ENCODE results near the gene NOTUM. TPM values are rescaled to one million over a fixed set of nuclear protein-coding genes. Genes with fewer than 3 reads are reported as not detected.

Gene NOTUM
- total RNA-seq, 4 donors from 2014 or later: not detected

DNA sequence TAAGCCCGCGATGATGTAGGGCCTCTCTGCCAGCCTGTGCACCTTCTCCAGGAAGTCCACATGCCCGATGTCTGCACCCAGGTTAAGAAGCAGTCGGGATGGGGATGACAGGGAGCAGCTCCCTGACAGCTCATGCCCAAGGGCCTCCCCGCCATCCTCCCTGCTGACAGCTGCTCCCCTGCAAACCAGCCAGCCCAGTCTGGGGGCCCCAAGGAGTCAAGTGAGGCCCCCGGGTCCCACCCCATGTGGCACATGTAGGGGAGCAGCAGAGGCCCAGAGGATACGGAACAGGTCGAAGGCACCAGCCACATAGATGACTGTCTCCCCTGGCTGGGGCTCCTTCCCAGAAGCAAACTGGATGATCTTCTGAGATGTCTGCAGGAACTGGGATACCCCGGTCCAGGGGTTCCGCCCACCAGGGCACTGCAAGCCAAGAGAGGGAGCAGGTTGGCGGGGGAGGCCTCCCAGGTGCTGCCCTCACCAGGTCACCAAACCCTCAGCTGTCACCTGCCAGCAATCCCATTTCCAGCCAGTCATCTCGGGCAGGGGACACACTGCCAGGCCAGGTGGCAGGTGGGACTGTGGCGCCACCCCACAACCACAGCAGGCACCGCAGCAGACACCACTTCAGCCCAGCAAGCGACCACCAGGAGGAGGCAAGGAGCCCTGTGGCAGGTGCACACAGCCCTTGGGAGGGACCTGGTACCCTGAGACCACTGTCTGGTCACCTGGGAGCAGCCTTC lies 54.3 kb downstream of the NOTUM start:
- Histone ChIP-seq H3K4me3 (no peak overlapping the region), H3K36me3 (peaks cover 0 to 61% (median 0%) of the 10 kb centered on the region in 3 donors), H3K27me3 (peaks cover 0 to 6% of the 10 kb centered on the region in 2 donors), H3K27ac (no peak overlapping the region), H3K9me3 (no peaks in the 10 kb centered on the region), H3K4me1 (peaks cover 0 to 33% (median 20%) of the 10 kb centered on the region in 4 donors)
- no peak for DNase-seq (ENCODE audit: low spot score in 2 of 2)
- 92 to 93% methylated on average over 7 to 11 of the region's 15 CpGs for WGBS, 2 donors
- no peak for TF ChIP-seq EP300 (IDR thresholded peaks at IDR 0.05)
- no peak for TF ChIP-seq POLR2A (IDR thresholded peaks at IDR 0.05)
- TF ChIP-seq, protein P1, sequence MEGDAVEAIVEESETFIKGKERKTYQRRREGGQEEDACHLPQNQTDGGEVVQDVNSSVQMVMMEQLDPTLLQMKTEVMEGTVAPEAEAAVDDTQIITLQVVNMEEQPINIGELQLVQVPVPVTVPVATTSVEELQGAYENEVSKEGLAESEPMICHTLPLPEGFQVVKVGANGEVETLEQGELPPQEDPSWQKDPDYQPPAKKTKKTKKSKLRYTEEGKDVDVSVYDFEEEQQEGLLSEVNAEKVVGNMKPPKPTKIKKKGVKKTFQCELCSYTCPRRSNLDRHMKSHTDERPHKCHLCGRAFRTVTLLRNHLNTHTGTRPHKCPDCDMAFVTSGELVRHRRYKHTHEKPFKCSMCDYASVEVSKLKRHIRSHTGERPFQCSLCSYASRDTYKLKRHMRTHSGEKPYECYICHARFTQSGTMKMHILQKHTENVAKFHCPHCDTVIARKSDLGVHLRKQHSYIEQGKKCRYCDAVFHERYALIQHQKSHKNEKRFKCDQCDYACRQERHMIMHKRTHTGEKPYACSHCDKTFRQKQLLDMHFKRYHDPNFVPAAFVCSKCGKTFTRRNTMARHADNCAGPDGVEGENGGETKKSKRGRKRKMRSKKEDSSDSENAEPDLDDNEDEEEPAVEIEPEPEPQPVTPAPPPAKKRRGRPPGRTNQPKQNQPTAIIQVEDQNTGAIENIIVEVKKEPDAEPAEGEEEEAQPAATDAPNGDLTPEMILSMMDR (IDR thresholded peaks at IDR 0.05): no peak

DNA sequence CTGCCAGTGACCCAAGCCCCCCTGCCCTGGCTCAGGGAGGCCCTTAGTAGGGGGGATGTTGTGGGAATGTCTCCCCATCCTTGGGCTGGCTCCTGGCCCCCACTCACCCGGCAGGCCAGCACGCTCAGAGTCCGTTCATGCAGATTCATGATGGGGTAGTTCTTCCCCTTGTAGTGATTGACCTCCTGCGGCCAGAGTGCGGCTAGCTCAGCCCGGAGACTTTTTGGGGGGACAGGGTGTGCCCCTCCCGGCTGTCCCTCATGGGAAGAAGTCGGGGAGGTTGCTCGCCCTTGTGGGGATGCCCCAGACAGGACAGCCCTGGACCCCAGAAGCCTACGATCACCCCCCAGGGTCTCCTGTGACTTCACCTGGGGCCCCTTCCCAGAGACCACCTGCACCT lies 55.0 kb downstream of the NOTUM start:
- peaks cover 0 to 36% (median 19%) of the 10 kb centered on the region in 4 donors for H3K4me1 ChIP-seq

GRCh38 chr17:81905424-81905875 lies 55.5 kb downstream of the NOTUM start:
- TF ChIP-seq, protein P1 (IDR thresholded peaks at IDR 0.05): no peak
- TF ChIP-seq EP300 (IDR thresholded peaks at IDR 0.05): no peak
- no peak for TF ChIP-seq POLR2A (IDR thresholded peaks at IDR 0.05)
- H3K4me3 ChIP-seq: no peak overlapping the region
- H3K9me3 ChIP-seq: no peaks in the 10 kb centered on the region
- peaks cover 0 to 68% (median 0%) of the 10 kb centered on the region in 3 donors for H3K36me3 ChIP-seq
- DNase-seq (ENCODE audit: low spot score in 2 of 2): no peak
- peaks cover 0 to 8% of the 10 kb centered on the region in 2 donors for H3K27me3 ChIP-seq
- H3K4me1 ChIP-seq: peaks cover 0 to 32% (median 16%) of the 10 kb centered on the region in 4 donors
- WGBS, 2 donors: 89 to 94% methylated on average over 13 of the region's 16 CpGs
- H3K27ac ChIP-seq: no peak overlapping the region

More for the DNA sequence above, 55.0 kb downstream of the NOTUM start:
- Histone ChIP-seq H3K9me3 (no peaks in the 10 kb centered on the region), H3K4me3 (no peak overlapping the region), H3K27me3 (peaks cover 0 to 8% of the 10 kb centered on the region in 2 donors), H3K27ac (no peak overlapping the region), H3K36me3 (peaks cover 0 to 63% (median 0%) of the 10 kb centered on the region in 3 donors)
- 81 to 93% methylated on average over 4 to 8 of the region's 10 CpGs for WGBS, 2 donors
- no peak for DNase-seq (ENCODE audit: low spot score in 2 of 2)
- TF ChIP-seq EP300 (IDR thresholded peaks at IDR 0.05): no peak
- TF ChIP-seq, protein P1 (IDR thresholded peaks at IDR 0.05): no peak
- no peak for TF ChIP-seq POLR2A (IDR thresholded peaks at IDR 0.05)

GRCh38 chr17:81904600-81905423 lies 56.2 kb downstream of the NOTUM start:
- WGBS, 2 donors: 88 to 92% methylated on average over 19 to 22 of the region's 28 CpGs
- Histone ChIP-seq H3K36me3 (peaks cover under 1 to 74% (median 2%) of the 10 kb centered on the region in 3 donors), H3K4me1 (peaks cover 0 to 26% (median 10%) of the 10 kb centered on the region in 4 donors), H3K27ac (no peak overlapping the region), H3K27me3 (peaks cover 0 to 8% of the 10 kb centered on the region in 2 donors), H3K4me3 (no peak overlapping the region), H3K9me3 (no peaks in the 10 kb centered on the region)
- DNase-seq (ENCODE audit: low spot score in 2 of 2): no peak
- TF ChIP-seq EP300 (IDR thresholded peaks at IDR 0.05) (no peak), POLR2A (IDR thresholded peaks at IDR 0.05) (no peak)
- TF ChIP-seq, protein P1 (IDR thresholded peaks at IDR 0.05): no peak
